KBM-7 (cell line): ENCODE results near the gene DHX32.

Experiments used
- DNase-seq: peaks from one replicate; pipeline ENCODE4 v3.0.0-alpha.2; 2015
- in situ Hi-C: fragments of 300-500 bp; cut with MboI; formaldehyde crosslinking; loops from 2 replicates; pipeline ENCODE4 v1.14.3; 2020; ENCODE audit warnings: low sequenced_read_pairs, low pct_unique_long_range_greater_than_20kb, mixed read lengths

Gene DHX32

DNA sequence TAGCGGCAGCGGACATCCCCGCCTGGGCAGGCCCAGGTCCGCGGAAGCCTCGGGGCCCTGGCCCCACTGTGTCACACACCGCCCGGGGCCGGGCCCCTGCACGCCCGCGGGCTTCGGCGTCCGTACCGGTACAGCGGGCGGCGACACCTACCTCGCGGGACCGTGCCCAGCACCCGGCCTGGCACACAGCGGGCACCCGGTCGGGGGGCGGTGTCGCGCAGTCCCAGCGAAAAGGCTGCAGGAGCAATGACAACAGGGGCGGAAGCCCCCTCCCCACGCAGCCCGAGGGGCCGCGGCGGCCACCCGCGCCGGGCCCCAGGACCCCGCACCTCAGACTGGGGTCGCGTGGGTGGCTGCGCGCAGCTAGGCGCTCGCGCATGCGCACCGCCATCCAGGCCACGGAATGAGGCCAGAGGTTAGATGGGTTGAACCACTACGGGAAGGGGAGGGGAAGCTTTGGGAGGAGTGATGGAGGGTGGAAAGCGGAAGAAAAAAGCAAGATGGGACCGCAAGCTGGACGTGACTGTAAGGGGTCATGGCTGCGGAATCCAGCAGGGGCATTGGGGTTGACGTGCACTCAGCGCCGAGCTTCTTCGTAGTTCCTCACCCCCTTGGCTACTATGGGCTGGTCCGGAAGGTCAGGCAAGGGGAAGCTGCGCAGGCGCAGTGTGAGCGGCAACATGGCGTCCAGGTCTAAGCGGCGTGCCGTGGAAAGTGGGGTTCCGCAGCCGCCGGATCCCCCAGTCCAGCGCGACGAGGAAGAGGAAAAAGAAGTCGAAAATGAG lies 58.0 kb downstream of the DHX32 start, which contains the start of the genes BCCIP and UROS:
BCCIP (plus strand) TSS at position 669 of the 785 bp plus-strand sequence; CDS start at position 681, 12 bp downstream.
UROS (minus strand) TSS at position 381 of the 785 bp plus-strand sequence. CDS start 6,759 bp downstream, outside the sequence.
- in situ Hi-C loops: no loop called here
- peak; percentile 93 for DNase-seq

DNA sequence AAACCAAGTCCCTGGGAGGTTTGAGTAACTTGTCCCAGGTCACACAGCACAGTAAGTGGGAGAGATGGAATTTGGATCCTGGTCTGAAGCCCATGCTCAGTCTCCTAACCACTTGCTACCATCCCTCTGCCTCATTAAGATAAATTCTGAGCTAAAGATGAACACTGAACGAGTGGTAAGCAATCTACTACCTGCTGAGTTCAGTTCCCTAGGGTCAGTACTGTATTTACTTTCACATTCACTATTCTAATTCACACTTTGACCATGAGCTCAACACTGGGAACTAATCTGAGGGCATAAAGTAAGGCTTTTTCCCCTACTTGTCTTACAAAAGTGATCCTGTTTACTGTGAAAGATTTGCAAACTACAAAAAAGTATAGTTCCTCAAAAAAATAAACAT lies 60.4 kb downstream of the DHX32 start:
- in situ Hi-C loops: no loop called here
- no peak for DNase-seq

DNA sequence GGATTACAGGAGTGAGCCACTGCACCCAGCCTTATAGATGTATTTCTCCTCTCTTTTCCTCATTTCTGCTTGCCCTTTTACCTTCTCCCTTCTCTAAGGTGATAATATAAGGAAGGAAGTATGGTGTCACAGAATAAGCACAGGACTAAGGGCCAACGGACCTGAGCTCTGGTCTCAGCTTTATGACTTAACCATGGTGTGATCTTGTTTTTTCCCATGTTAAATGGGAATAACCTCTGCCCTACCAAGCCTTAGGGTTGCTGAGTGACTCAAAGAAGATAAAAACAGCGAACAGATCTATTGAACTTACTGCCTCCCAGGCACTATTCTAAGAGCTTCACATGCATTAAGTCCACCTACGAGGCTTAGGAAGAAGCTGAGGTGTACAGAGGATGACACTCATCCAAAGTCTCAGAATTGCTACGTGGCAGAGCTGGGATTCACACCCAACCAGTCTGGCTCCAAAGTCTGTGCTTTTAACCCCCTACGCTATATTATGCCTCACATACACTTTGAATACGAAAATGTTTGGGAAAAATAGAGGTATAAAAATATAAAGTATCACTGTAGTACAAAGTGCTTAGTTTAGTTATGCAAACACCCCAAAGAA lies 63.6 kb downstream of the DHX32 start:
- DNase-seq: no peak
- in situ Hi-C loops: no loop called here

DNA sequence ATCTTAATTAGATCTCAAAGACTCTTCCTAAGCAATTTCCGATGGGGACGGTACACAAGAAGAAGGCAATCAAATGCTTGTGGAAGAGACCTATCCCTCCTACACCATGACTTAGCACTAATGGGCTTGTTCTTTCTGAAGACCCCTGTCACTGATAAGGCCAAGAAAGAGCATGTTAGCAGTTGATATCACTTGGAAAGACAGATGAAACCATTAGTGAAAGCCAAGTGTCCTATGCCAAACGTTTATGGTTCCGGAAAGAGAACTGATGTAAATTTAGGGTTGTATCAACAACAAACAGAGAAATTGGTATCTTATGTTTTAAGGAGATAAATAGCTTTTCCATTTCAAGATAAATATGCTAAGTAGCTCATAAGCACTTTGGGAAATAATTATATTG lies 64.5 kb downstream of the DHX32 start:
- in situ Hi-C loops: no loop called here
- DNase-seq: no peak

DNA sequence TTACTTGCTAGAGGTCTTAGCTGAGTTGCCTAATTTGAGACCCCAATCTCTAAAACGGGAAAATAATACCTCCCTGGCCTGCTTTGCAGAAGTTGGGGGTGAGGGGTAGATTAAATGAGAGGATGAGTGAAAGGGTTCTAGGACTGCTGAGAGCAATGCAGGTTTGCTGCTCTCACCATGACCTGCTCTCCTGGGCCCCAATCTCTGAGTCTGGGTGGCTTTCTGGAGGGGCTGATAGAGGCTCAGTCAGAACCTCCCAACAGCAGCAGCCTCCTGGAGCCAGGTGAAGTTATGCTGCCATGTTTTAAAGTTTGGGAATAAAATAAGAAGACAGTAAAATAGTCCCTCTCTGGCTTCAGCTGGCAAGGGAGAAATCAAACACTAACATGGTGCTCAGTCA lies 65.3 kb downstream of the DHX32 start:
- in situ Hi-C loops: no loop called here
- no peak for DNase-seq

DNA sequence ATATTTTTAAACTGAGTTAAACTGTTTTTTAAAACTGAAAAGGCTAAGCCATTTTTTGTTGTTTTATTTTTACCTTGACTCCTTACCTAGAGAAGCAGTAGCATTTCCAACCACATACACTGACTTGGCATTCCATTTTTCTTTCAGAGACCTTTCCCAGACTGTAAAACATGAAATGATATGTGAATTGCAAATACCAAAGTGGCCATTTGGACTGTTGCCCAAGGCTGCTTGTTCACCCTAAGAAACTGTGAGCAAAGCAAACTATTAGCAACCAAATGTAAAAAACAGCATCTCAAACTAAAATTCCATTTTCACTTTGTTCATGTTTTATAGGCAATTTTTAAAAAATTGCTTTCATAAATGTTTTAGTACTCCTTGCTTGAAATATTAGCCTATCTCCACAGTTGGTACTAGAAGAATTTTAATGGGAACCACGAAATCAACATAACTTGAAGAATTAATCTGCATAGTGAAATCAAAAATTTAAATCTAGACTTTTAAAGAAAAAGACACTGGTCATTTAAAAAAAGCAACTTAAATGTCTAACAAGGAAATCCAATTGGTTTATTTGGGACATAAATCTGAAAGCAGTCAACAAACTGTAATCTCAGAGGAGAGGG lies 68.9 kb downstream of the DHX32 start:
- in situ Hi-C loops: no loop called here
- no peak for DNase-seq

DNA sequence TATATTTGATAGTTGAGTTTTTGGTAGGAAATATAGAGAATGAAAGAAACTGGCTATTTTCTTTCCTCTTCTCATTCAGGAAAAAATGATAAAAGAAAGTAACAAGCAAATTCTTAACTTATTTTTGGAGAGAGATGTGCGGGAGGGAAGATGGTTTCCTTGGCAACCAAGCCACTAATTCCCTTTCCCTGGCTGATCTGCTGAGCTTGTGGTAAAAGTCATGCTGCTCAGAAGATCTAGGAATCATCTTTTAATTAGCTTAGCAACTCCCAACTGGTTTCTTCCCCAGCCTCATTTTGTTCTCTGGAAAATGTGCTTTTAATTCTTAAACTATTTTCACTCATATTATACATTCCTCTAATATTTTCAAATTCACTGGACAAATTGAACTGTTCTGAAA lies 69.8 kb downstream of the DHX32 start:
- no peak for DNase-seq
- in situ Hi-C loops: no loop called here

DNA sequence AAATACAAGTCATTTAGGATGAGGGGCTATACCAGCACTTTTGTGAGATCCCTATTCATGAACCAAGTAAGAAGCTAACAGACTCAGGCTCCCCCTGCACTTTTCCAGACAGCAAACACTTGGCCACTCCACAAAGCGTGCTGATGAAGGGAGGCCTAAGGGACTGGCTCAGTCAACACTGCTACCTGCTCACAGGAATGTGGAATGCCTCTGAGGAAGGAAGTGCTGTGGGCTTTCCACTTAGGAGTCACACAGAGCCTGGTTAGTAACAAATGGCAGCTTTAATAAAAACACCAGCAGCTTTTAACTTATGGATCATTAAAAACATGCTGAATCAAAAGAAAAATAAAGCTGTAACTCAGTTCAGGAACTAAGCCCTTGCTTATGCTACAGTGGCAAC lies 73.0 kb downstream of the DHX32 start:
- no peak for DNase-seq
- in situ Hi-C loops: no loop called here

DNA sequence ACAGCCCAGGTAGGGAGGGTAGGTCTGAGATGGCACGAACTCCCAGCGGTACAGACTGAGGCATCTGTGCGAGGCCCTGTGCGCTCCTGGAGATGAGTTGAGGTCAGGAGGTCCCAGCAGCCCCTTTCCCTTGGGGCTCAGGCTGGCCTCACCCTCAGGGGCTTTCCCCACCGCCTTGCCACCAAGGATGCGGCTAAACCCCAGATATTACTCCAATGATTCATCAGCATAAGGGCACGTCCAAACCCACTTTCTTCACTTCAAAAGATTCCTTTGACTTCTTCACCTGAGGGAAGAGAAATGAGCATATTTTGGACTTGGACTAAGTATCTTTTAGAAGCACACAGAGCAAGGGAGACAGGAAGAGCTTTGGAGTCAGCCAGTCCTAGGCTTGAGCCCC lies 78.4 kb downstream of the DHX32 start:
- in situ Hi-C loops: no loop called here
- DNase-seq: no peak

DNA sequence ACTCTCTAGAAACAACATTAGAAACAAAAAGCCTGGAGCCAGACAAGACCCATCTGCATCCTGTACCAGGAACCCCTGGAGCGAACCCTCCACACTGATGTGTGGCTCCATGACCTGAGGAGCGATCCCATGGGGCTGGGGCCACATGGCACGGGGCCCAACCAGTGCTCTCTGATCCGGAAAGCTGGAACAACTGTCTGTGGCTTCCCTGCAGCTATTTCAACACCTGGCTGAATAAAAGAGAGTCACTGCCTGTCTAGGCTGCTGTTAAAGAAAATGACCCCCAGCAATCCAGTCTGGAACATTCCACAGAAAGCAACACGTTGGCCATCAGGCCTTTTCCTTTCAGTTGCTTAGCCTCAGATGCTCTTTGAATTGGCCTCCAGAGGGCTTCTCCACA lies 79.0 kb downstream of the DHX32 start:
- in situ Hi-C loops: no loop called here
- DNase-seq: no peak

DNA sequence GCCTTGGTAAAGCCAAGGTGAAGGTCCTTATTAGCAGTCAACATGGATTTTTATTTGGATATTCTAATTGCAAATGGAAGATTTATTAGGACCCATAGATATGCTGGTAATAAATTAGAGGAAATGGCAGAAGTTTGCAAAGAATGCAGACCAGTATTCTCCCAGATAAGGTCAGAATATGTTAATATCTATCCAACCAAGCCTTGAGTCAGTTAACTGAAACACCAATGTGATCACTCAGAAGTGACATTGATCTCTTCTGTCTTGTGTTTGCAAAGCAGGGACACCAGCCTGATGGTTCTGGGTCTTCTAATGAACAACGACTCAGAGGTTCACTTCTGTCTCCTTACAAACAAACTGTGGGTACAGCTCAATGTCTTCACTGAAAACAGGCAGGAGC lies 79.5 kb downstream of the DHX32 start:
- no peak for DNase-seq
- in situ Hi-C loops: no loop called here

DNA sequence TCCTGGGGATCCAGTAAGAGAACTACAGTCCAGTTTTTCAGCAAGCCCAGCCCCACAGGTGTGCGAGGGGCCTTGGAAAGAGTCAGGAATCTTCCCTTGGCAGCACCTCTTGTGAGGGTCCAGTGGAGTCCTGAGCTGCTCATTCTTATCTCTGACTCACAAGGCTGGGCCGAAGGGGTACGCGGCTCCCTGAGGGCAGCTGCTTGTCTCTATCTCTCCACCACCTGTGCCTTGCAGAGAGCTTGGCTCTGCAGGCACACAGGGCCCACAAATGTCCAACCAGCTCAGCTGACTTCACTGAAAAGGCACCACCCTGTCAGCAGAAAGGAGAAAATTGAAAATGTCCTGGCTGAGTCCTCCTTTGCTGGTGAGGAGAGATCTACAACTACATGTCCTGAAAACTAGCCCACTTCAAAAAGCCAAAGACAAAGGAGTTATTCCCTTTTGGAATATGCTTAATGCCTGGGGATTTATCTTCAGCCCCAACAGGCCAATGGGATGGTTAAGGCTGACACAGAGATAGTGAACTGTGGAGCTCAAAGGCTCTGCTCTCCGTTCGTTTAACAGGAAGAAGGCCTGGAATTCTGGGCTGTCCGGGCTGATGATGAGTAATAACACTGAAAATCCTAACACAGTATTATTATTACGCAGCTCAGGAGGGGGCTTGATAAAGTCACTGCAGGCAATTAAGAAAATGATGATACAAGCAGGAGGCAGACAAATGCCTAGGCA lies 81.5 kb downstream of the DHX32 start:
- in situ Hi-C loops: no loop called here
- DNase-seq: no peak

DNA sequence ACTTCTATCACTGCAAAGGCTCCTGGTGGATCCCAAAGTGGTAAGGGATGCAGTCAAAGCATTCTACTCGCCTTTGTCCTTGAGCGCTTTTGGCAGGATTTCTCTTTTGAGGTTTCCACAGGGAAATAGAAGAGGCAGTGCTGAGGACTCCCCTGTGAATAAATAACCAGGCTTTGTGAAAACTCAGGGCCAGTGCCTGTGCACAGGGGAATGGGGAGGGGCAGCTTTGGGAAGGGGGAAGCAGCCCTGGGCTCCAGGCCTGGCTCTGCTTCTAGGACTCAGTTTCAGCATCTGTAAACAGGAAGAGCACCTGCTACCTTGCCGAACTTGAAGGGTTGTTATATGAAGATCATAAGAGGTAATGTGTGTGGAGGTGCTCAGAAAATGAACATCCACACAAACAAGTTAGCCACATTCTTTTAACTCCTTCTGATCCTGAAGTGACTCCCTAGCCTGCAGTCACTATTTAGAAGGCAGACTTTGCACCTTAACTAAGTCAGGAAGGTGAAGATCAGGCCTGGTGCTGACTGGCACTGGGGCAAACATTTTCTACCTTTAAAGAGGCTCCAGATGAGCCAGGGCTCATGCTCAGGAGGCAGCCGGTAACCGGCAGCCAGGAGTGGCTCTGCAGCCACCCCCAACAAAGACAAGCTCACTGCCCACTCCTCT lies 83.0 kb downstream of the DHX32 start:
- in situ Hi-C loops: no loop called here
- no peak for DNase-seq

DNA sequence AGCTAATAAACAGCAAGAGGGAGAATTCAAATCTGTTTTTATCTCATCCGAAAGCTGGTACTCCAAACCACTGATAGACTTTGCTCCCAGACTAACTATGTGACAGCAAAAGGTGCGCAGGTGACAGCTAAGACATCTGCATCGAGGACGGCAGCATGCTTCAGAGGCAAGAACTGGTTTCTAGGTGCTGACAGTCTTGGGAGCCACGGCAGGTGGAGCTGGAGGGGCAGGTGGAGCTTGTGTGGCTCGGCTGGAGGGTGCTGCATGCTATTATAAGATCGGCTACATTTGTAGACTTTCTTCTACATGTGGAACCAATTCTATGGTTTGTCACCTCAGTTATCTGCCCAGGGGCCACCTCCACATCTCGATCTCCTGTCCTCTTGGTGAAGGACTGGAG lies 83.7 kb downstream of the DHX32 start:
- in situ Hi-C loops: no loop called here

DNA sequence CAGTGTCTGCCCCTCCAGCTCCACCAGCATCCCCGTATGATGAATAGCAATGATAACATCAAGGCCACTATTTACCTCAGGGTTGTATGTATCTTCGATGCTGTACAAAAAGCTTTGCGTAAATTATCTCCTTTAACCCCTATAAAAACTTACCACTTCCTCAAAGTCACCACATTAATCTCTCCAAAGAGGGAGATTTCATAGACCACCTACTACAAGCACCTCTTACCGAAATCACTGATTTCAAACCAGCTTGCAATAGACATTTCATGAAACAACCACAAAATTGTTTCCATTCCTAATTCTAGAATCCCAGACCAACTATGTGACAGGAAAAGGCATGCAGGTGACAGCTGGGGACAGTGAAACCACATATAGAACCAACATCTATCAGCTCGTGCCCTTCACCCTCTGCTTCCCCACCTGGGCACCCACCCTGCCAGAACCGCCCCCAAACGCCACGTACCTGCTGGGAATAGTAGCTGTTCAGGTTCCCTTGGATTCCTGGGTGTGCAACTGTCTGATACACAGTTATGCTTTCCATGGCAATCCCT lies 85.4 kb downstream of the DHX32 start:
- DNase-seq: no peak
- in situ Hi-C loops: no loop called here

More for the DNA sequence above, 83.7 kb downstream of the DHX32 start:
- DNase-seq: no peak

DNA sequence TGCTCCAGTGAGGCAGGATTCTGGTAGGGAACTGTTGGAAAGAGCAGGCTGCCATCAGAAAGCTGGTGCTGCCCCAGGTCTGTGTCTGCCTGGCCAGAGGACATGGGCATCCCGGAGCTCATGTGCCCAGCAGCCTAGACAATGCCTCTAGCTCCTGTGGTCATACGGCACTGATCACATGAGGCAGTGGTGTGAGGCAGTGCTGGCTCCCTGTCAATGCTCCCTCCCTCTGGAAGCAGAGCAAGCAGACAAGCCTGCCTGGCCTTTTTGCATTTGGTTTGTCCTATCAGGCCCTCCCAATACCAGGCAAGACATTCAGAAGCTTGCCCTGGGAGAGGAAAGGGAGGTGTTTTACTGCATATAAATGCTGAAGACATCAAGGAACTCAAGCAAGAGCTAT lies 86.0 kb downstream of the DHX32 start:
- in situ Hi-C loops: no loop called here
- DNase-seq: no peak

DNA sequence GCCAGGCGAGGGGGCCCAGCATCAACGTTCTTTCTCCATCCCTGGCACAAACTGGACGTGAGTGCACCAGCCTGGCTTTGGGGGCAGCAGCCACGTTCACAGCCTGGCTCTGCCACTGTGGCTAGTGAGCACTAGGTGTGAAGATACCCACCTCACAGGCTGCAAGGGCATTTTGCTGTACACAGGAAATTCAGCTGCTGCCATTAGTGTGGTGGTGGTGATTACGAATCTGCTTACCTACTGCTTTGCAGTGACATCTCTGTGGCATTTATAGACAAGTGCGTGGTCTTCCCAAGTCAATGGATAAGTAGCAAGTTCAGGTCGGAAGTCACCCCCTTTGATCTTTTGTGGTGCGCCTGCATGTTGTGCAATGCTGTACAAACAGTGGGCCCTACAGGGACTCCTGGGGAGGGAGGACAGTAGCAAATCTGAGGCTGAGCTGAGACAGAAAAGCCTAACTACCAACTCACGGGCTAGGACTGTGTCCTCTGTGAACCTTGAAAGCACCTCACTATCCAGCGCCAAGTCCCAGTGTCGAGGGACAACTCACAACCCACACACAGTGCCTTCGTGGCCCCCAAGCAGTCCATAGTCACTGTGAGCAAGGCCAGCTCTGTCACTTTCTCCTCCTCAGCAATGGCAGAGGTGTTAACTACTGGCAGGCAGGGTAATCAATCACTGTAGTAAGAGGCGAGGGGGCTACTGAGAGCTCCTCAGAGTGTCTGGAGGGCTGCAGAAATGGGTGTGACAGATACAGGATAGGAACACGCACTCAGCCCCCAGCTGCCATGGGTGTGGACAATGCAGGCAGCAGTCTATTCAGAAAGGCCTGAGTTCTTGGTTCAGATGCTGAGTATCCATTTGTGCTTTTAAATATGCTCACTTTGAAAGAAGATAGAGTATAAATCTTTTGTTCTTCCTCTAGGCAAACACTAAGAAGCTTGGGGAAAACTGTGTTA lies 88.5 kb downstream of the DHX32 start:
- DNase-seq: no peak
- in situ Hi-C loops: no loop called here
